GM03348 (cell line): ENCODE measurements around the gene SMOC2.

Experiments
- DNase-seq: peaks from one replicate; pipeline ENCODE4 v3.0.0; 2012; ENCODE audit warnings: low spot score

The SMOC2 gene

GRCh38 chr6:168485818-168486217, 44.8 kb downstream of the SMOC2 start:
- DNase-seq, result no peak

GRCh38 chr6:168490757-168491156, 49.8 kb downstream of the SMOC2 start:
- DNase-seq, result no peak

- no peak for DNase-seq
Measured at GRCh38 chr6:168493976-168494375, 53.0 kb downstream of the SMOC2 start.

DNA sequence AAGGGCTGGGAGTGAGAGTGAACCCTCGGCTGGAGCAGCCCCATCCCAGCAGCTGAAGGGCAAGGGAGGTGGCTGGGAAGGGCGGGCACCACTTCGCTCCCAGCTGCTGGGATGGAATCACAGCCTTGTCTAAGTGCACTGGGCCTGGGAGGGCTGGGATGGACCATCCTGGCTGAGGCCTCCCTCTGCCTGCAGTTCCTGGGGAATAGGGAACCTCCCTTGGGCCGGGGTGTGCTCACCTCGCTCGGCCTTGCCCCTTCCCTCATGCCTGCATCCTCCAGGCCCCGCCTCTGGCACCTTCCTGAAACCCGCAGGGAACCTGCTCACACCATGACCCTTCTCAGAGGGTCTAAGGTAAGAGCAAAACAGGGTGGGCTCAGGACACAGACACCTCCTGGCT, 53.7 kb downstream of the SMOC2 start:
- no peak for DNase-seq

GRCh38 chr6:168495133-168495532, 54.1 kb downstream of the SMOC2 start:
- no peak for DNase-seq

- DNase-seq, result no peak
Measured at GRCh38 chr6:168495636-168496035, 54.7 kb downstream of the SMOC2 start.

- DNase-seq, result no peak
Measured at GRCh38 chr6:168496139-168496996, 55.4 kb downstream of the SMOC2 start.

DNA sequence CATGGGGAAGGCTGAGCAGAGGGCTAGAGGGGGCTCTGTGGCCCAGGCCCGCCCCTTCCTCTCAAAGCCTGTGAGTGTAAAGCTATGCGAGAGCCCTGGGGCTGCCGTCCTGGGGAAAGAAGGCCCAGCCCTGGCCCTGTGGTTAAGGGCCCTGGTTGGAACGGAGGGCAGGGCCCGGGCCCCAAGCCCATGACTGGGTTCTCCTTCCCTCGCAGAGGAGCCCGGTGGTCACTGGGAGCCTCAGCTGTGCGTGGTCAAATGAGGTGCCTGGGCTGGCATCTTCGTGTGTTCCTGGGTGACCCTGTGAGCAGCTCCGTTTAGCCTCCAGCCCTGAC, 56.0 kb downstream of the SMOC2 start:
- DNase-seq, result no peak

- no peak for DNase-seq
Measured at GRCh38 chr6:168497381-168497780, 56.4 kb downstream of the SMOC2 start.

DNA sequence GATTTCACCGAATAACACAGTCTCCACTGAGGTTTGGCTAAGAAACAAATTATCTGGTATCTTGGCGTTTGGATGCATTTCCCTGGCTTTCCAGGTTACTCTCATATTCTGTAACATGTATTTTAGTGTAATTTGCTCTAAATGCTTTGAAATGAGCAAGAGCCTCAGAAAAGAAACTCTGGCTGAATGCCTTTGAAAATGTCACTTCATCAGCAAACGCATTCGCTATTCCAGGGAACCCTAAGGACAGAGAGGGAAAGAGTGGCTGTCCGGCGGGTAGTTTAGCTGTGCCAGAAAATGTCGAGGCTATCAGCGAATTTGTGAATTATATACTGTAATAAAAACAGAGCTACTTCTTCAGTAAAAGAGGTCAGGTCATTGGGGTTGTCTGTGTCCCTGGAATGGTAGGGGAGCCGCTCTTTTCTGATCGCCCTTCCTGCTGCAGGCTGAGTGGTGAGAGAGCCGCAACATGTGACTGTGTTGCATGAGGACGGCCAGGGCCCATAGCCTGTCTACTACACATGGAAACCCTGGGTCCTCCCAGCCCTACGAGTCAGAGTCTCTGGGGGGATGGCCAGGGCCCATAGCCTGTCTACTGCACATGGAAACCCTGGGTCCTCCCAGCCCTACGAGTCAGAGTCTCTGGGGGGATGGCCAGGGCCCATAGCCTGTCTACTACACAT, 57.3 kb downstream of the SMOC2 start:
- no peak for DNase-seq

DNA sequence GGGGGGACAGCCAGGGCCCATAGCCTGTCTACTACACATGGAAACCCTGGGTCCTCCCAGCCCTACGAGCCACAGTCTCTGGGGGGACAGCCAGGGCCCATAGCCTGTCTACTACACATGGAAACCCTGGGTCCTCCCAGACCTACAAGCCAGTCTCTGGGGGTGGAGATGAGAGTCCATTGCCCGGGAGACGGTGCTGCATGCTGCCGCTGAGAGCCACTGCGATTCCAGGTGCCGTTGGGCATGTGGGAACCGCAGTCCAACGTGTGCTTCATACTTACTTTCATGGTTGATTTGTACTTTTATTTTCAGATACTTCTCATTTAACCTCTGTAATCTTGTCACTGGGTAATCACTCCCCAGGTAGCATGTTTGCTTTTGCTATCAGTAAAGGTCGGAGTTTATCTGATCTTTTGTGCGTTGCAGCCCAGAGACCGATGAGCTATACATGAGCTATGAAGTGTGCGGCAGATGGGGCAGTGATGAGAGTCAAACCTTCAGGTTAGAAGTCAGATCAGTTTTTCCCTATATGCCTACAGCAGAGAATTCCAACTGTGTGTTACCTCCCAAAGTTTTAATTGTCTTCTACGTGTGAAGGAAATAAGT, 58.2 kb downstream of the SMOC2 start:
- DNase-seq, result no peak

DNA sequence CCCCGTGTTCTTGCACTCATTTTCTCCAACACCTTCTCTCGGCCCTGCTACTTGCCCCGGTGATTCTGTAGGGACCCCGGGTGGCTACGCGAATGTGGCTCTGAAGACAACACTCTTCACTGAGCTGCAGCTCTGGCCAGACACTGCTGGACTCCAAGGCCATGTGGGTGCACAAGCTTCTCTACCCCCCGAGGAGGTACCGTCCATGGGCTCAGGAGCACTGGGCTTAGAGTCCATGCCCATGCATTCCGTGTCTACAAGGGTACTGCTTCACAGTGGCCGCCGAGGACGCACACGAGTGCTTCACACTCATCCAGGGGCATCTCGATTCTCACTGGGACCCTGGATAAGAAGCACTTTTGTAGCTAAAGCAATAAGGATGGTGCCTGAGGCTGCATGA, 59.5 kb downstream of the SMOC2 start:
- no peak for DNase-seq

DNA sequence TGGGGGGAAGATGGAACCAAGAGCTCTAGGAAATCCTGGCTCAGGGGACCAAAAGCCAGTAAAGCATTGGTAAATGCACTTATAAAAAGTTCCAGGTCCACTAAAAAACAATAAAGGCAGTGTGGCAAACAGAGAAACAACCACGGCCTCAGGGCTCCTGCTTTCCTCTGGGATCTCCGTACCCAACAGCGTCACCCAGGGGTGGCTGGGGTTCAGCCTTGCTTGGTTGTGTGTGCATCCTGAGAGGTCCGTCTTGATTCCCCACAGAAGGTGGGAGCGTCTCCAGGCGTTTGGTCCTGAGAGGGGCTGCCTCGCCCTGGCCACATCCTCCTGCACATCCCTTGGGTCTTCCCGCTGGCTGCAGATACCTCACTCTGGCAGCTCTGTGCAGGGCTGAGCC, 60.6 kb downstream of the SMOC2 start:
- DNase-seq, result no peak

- no peak for DNase-seq
Measured at GRCh38 chr6:168504366-168504765, 63.4 kb downstream of the SMOC2 start.

DNA sequence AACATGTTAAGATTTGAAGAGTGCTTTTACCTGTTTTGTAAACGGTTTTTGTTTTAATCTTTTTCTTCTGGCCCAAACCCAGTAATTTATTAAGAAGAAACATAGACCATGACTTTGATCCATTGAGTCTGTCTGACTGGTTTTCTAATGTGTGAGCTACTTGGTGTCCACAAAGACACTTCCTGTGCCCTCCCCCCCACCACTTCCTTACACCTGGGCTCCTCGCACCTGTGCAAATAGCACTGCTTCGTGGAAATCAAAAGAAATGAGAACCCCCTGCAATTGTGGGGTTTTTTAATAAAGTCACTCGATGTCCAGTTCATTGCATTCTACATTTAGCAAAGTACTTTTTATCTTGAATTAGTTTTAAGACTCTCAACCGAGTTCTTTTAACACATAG, 65.5 kb downstream of the SMOC2 start:
- no peak for DNase-seq

- DNase-seq, result no peak
Measured at GRCh38 chr6:168507297-168507696, 66.3 kb downstream of the SMOC2 start.

DNA sequence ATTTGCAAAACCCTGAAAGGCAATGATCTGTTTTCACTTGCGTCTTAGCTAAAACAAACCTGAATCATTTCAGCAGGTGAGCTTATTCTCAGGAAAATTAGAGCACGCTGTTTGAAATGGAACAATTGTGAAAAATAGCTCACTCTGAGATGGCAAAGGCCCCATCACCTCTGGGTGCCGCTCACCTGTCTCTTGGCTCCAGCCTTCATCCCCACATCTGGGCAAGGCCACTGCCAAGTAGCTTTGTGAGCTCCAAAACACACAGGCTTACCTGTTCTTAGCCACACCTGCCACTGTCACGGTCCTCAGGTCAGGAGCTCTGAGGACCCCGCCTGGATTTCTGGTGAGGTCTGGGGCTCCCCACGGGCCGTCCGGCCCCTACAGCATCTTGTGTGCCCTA, 66.7 kb downstream of the SMOC2 start:
- DNase-seq, result no peak

GRCh38 chr6:168508903-168509302, 67.9 kb downstream of the SMOC2 start:
- DNase-seq, result no peak

- DNase-seq, result no peak
Measured at GRCh38 chr6:168513766-168514165, 72.8 kb downstream of the SMOC2 start.

GRCh38 chr6:168514216-168514615, 73.2 kb downstream of the SMOC2 start:
- no peak for DNase-seq

DNA sequence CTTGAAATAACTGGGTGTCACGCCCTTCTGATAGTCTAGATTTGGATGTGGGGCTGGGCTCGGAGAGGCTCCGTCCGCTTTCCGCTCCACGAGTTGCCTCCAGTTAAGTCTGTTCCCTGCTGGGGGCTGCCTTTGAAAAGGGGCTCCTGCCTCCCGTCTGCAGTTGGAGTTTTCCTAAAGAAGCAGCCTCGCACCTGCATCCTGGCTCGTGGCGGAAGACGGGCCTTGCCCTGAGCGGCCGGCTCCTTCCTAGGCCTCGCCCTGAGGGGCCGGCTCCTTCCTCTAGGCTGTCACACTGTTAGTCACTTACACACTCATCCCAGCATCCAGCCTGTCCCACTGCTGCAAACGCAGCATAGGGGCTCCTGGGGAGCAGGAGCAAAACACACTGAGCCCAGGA, 74.4 kb downstream of the SMOC2 start:
- no peak for DNase-seq

- DNase-seq, result no peak
Measured at GRCh38 chr6:168516944-168517741, 76.2 kb downstream of the SMOC2 start.
